Activated CD8-positive, alpha-beta T cell treated with anti-CD3 and anti-CD28 coated beads, Interleukin-2, amount 10 ng/mL, durations not matched to agents 7 days and 5 days (primary cell): ENCODE measurements around the gene RPL7A. TPM values are rescaled to one million over a fixed set of nuclear protein-coding genes. Genes with fewer than 3 reads are reported as not detected.
"Not testable (repeated sequence)": the region's sequence is repeated elsewhere in the genome, so short reads cannot be mapped to it uniquely, and the experiment has no call there.

ENCODE experiments used
- ATAC-seq: fragments of 150-1000 bp; cut with Tn5 transposase; one replicate; pipeline ENCODE4 v1.10.0; 2021; ENCODE audit warnings: moderate library complexity
- CTCF ChIA-PET: fragments of 350-600 bp; sonication (Branson Sonifier 250); formaldehyde crosslinking; loops from one replicate; lab custom pipeline; 2021; ENCODE audit warnings: antibody characterized with exemption; lab: Charles Lee
- POLR2A ChIA-PET: fragments of 350-600 bp; sonication (Branson Sonifier 250); formaldehyde crosslinking; loops from one replicate; lab custom pipeline; 2021; ENCODE audit warnings: antibody characterized with exemption; lab: Charles Lee
- DNase-seq: peaks from one replicate; pipeline ENCODE4 v3.0.0-alpha.2; 2020
- H3K27ac Mint-ChIP-seq: one replicate; pipeline ENCODE4 v1.8.0; 2021; ENCODE audit warnings: mild to moderate bottlenecking, mixed read lengths
- H3K27me3 Mint-ChIP-seq: one replicate; pipeline ENCODE4 v1.8.0; 2021; ENCODE audit warnings: low read depth, mixed read lengths
- H3K36me3 Mint-ChIP-seq: one replicate; pipeline ENCODE4 v1.8.0; 2021; ENCODE audit warnings: low read depth, mixed read lengths
- H3K4me1 Mint-ChIP-seq: one replicate; pipeline ENCODE4 v1.8.0; 2021; ENCODE audit warnings: low read depth, mixed read lengths
- H3K4me3 Mint-ChIP-seq: one replicate; pipeline ENCODE4 v1.8.0; 2021; ENCODE audit warnings: mild to moderate bottlenecking, mixed read lengths
- H3K9me3 Mint-ChIP-seq: one replicate; pipeline ENCODE4 v1.8.0; 2022; ENCODE audit warnings: mixed read lengths; ENCODE audit not compliant: insufficient read depth
- total RNA-seq, 2 experiments: library from RNA; stranded (reverse); gene quantifications; one replicate each; pipeline ENCODE4 v1.2.3, GENCODE V29; 2021

RPL7A gene
- total RNA-seq, 2 experiments from 2014 or later, result 1,894 to 1,933 TPM

GRCh38 chr9:133371261-133371711 is 23.3 kb downstream of the RPL7A start:
- peak overlapping the region; percentile 96 for H3K27ac Mint-ChIP-seq

GRCh38 chr9:133372144-133372543 is 24.1 kb downstream of the RPL7A start:
- Mint-ChIP-seq H3K27ac (peak overlapping the region; percentile 96), H3K4me3 (peak overlapping the region; percentile 99), H3K9me3 (no peaks in the 10 kb centered on the region), H3K4me1 (peaks cover 66% of the 10 kb centered on the region), H3K36me3 (peaks cover 62% of the 10 kb centered on the region), H3K27me3 (peaks cover under 1% of the 10 kb centered on the region)
- ChIA-PET CTCF (interaction anchor here (0.9 to 5.3 kb wide), 9 partner anchors 12 to 186 kb away, joined by 3 to 54 read pairs (median 10); partner anchors contain the start of genes MED22, RPL7A, SURF1 and SURF2), POLR2A (interaction anchor here (0.9 to 11.5 kb wide), 7 partner anchors 10 to 340 kb away, joined by 3 to 192 read pairs (median 6); partner anchors contain the start of genes MED22, RPL7A, SURF1 and SURF2)
- no peak for DNase-seq
- ATAC-seq, result no peak

More at GRCh38 chr9:133371261-133371711, 23.3 kb downstream of the RPL7A start:
- ChIA-PET CTCF (interaction anchor here (0.6 to 5.3 kb wide), 21 partner anchors 9 to 349 kb away, joined by 3 to 54 read pairs (median 6); partner anchors contain the start of genes MED22, REXO4, RPL7A and SURF1), POLR2A (interaction anchor here (0.6 to 11.5 kb wide), 12 partner anchors 9 to 339 kb away, joined by 3 to 192 read pairs (median 4); partner anchors contain the start of genes MED22, RPL7A, SURF1 and SURF2)
- Mint-ChIP-seq H3K27me3 (no peaks in the 10 kb centered on the region), H3K4me1 (peaks cover 67% of the 10 kb centered on the region), H3K4me3 (peak overlapping the region; percentile 99), H3K36me3 (peaks cover 70% of the 10 kb centered on the region), H3K9me3 (no peaks in the 10 kb centered on the region)
- DNase-seq (peak; percentile 83), ATAC-seq (peak; percentile 56)

- peak overlapping the region; percentile 99 for H3K4me3 Mint-ChIP-seq
- no peaks in the 10 kb centered on the region for H3K9me3 Mint-ChIP-seq
- H3K27me3 Mint-ChIP-seq, result peaks cover 3% of the 10 kb centered on the region
- DNase-seq (peak; percentile 54), ATAC-seq (peak; percentile 10)
- peaks cover 47% of the 10 kb centered on the region for H3K36me3 Mint-ChIP-seq
- ChIA-PET CTCF (interaction anchor here (0.9 to 5.3 kb wide), 3 partner anchors 9 to 35 kb away, joined by 3 to 54 read pairs (median 3); partner anchors contain the start of genes SURF1 and SURF2), POLR2A (interaction anchor here (0.7 to 11.5 kb wide), 12 partner anchors 11 to 481 kb away, joined by 3 to 192 read pairs (median 4); partner anchors contain the start of genes FAM163B, MED22, RPL7A and SLC2A6)
- peak overlapping the region; percentile 99 for H3K27ac Mint-ChIP-seq
- H3K4me1 Mint-ChIP-seq, result peaks cover 62% of the 10 kb centered on the region
Measured at GRCh38 chr9:133374612-133375115, 26.6 kb downstream of the RPL7A start.

- peak; percentile 36 for DNase-seq
- Mint-ChIP-seq H3K36me3 (peaks cover 42% of the 10 kb centered on the region), H3K27me3 (peaks cover 3% of the 10 kb centered on the region), H3K4me1 (peaks cover 56% of the 10 kb centered on the region), H3K27ac (peak overlapping the region; percentile 99), H3K4me3 (peak overlapping the region; percentile 99), H3K9me3 (no peaks in the 10 kb centered on the region)
- no peak for ATAC-seq
- ChIA-PET CTCF (interaction anchor here (0.9 to 5.3 kb wide), 3 partner anchors 9 to 35 kb away, joined by 3 to 54 read pairs (median 3); partner anchors contain the start of genes SURF1 and SURF2), POLR2A (interaction anchor here (0.6 to 11.5 kb wide), 12 partner anchors 10 to 242 kb away, joined by 3 to 192 read pairs (median 4); partner anchors contain the start of genes FAM163B, MED22, RPL7A and SLC2A6)
Measured at GRCh38 chr9:133375116-133375723, 27.2 kb downstream of the RPL7A start.

- H3K27ac Mint-ChIP-seq, result peak within 1 kb of the TSS; percentile 99
- H3K4me3 Mint-ChIP-seq, result peak within 1 kb of the TSS; percentile 99
- peaks cover 34% of the 10 kb centered on the region for H3K36me3 Mint-ChIP-seq
- ATAC-seq (peak; percentile 85), DNase-seq (peak; percentile 96)
- no peaks in the 10 kb centered on the region for H3K9me3 Mint-ChIP-seq
- peaks cover 48% of the 10 kb centered on the region for H3K4me1 Mint-ChIP-seq
- ChIA-PET CTCF (interaction anchor here (0.6 to 2.1 kb wide), 7 partner anchors 10 to 111 kb away, joined by 3 to 8 read pairs (median 4); no protein-coding TSS in a partner anchor), POLR2A (interaction anchor here (0.6 to 11.5 kb wide), 14 partner anchors 9 to 992 kb away, joined by 3 to 192 read pairs (median 4); partner anchors contain the start of genes CACFD1, GTF3C5, MED22 and REXO4)
- H3K27me3 Mint-ChIP-seq, result peaks cover 3% of the 10 kb centered on the region
Measured at GRCh38 chr9:133375724-133376654, 28.0 kb downstream of the RPL7A start, which contains the start of the genes STKLD1 and SURF4. Gene STKLD1, plus strand, starts transcription at chr9:133376366. Its CDS starts 108 bp downstream, at chr9:133376474. Gene SURF4, minus strand, starts transcription at chr9:133376060. Its CDS starts 91 bp downstream, at chr9:133375969.

GRCh38 chr9:133377280-133377679 is 29.3 kb downstream of the RPL7A start:
- DNase-seq, H3K27ac Mint-ChIP-seq, H3K9me3 Mint-ChIP-seq, ATAC-seq, H3K27me3 Mint-ChIP-seq: not testable (repeated sequence)
- peak overlapping the region; percentile 58 for H3K4me3 Mint-ChIP-seq
- peaks cover 23% of the 10 kb centered on the region for H3K36me3 Mint-ChIP-seq
- ChIA-PET POLR2A (interaction anchor here (0.9 to 8.6 kb wide), 7 partner anchors 9 to 346 kb away, joined by 3 to 192 read pairs (median 4); partner anchors contain the start of genes CACFD1, GTF3C5, MED22 and REXO4), CTCF (interaction anchor here (1.0 to 2.1 kb wide), 6 partner anchors 18 to 109 kb away, joined by 3 to 8 read pairs (median 4); no protein-coding TSS in a partner anchor)
- H3K4me1 Mint-ChIP-seq, result peaks cover 36% of the 10 kb centered on the region

- no peak overlapping the region for H3K27ac Mint-ChIP-seq
- CTCF ChIA-PET, result interaction anchor here (1.2 to 2.1 kb wide), 2 partner anchors 42 to 48 kb away, joined by 3 to 8 read pairs; no protein-coding TSS in a partner anchor
- H3K4me3 Mint-ChIP-seq, result no peak overlapping the region
- DNase-seq (no peak), ATAC-seq (no peak)
- peaks cover 18% of the 10 kb centered on the region for H3K36me3 Mint-ChIP-seq
- no peaks in the 10 kb centered on the region for H3K9me3 Mint-ChIP-seq
- POLR2A ChIA-PET, result interaction anchor here (0.9 to 8.6 kb wide), 3 partner anchors 8 to 82 kb away, joined by 3 to 192 read pairs (median 3); partner anchors contain the start of genes CACFD1, MED22 and RPL7A
- peaks cover 3% of the 10 kb centered on the region for H3K27me3 Mint-ChIP-seq
- H3K4me1 Mint-ChIP-seq, result peaks cover 31% of the 10 kb centered on the region
Measured at GRCh38 chr9:133377721-133378216, 29.8 kb downstream of the RPL7A start.

GRCh38 chr9:133378408-133378962 is 30.5 kb downstream of the RPL7A start:
- H3K36me3 Mint-ChIP-seq, result peaks cover 12% of the 10 kb centered on the region
- H3K27me3 Mint-ChIP-seq, result peaks cover 3% of the 10 kb centered on the region
- H3K9me3 Mint-ChIP-seq, result no peaks in the 10 kb centered on the region
- H3K4me3 Mint-ChIP-seq, result no peak overlapping the region
- peaks cover 24% of the 10 kb centered on the region for H3K4me1 Mint-ChIP-seq
- ChIA-PET CTCF (no interaction called here), POLR2A (no interaction called here)
- no peak overlapping the region for H3K27ac Mint-ChIP-seq
- ATAC-seq (no peak), DNase-seq (no peak)

GRCh38 chr9:133379153-133380086 is 31.4 kb downstream of the RPL7A start:
- Mint-ChIP-seq H3K27me3 (peaks cover 3% of the 10 kb centered on the region), H3K36me3 (peaks cover 8% of the 10 kb centered on the region), H3K27ac (no peak overlapping the region), H3K9me3 (no peaks in the 10 kb centered on the region), H3K4me1 (peaks cover 19% of the 10 kb centered on the region), H3K4me3 (no peak overlapping the region)
- no peak for ATAC-seq
- no peak for DNase-seq
- POLR2A ChIA-PET, result no interaction called here
- CTCF ChIA-PET, result no interaction called here
